ENCODE measurements around the gene TFAM.

Gene TFAM

DNA sequence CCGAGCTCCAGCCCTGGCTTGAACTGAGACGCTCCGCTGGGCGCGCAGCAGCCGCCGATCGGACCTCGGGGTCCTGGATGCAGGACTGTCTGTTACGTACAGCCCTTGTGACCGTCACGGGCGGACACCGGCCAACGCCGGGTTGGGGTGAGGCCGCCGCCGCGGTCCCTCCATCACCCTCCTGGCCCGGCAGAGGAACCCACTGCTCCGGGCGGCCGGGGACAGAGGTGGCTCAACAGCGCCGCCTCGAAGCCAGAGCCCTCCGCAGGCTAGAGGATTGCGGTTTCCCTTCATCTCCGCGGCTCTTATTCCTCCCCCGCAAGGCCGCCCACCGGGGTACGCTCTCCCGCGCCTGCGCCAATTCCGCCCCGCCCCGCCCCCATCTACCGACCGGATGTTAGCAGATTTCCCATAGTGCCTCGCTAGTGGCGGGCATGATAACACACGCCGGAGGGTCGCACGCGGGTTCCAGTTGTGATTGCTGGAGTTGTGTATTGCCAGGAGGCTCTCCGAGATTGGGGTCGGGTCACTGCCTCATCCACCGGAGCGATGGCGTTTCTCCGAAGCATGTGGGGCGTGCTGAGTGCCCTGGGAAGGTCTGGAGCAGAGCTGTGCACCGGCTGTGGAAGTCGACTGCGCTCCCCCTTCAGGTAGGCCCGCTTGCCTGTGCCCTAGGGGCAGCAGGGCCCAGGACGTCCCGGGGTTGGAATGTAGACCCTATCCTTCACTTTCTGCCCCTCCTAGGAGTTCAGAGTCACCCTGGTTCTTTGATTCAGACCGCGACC lies at the start of gene TFAM:
Gene TFAM, plus strand, starts transcription at position 412 of the 785 bp plus-strand sequence. Its CDS starts 138 bp downstream, at position 550.
- DNase-seq (ENCODE audit: low spot score): peak; percentile 75

DNA sequence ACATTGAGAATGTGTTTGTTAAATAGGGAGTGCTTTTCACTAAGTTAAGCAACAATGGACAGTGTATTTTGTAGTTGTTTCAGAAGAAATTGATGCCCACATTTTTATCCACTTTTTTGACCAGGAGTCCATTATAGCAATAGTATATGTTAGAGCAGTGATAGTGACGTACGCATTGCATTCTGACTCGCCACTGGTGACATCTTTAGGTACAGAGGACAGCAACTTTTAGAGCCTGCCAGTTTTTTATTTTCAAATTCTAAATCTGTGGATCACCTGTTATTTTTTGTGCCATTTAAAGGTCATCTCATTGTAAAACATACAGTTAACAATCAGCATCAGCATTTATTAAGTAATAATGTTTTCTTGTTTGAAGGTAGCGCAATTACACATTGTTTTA lies 49.0 kb upstream of the TFAM start:
- no peak for DNase-seq (ENCODE audit: low spot score)

DNA sequence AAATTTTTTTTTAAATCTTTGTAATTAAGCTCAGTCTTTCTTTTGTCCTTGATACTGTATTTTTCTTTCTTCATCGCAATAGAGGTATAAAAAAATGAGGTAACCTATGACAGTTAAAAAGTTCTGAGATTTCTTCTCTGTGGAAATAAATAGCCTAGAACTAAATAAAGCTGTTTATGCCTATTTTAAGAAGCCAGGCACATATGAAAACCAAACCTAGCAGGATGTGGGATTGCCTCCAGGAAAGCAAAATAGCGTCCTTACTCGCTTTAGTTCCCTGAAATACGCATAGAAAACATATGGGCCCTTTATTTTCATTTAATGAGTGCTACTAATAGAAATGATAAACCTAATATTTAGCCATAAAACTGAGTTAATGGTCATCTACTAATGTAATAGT lies 43.8 kb upstream of the TFAM start:
- DNase-seq (ENCODE audit: low spot score): no peak

DNA sequence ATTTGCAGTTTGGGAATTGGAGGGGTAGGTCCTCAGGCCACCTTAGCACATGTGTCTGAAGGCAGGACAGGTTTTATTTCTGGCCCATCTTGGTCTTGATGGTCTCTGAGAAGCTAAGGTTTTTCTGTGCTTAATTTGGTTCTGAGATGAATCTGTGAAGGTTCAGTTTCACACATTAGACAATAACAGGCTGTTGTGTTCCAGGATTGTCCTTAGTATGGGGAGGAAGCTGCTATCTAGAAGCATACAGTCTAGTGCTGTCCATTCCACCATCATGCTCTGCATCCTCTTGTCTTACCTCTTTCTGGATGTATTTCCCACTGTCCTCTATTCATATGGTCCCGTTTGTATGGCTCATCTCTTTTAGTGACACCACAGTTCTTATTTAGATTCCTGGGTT lies 43.3 kb upstream of the TFAM start:
- no peak for DNase-seq (ENCODE audit: low spot score)

DNA sequence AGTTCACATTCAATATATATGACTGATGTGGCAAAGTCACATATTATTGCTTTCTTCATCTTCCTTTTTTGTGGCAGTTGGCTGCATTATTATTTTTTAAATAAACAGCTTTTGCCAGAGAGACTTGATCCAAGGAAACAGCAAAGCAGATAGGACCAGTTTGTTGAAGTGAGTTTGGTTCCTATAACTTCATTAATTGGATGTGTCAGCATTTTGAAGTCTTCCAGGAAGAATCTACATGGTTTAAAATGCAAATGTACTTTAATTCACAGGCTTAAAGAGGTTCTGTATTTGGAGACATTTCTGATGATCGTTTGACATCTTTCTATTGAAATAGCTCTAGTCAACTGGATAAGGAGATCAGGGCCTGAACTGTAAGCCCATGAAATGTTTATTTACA lies 37.2 kb upstream of the TFAM start:
- no peak for DNase-seq (ENCODE audit: low spot score)

DNA sequence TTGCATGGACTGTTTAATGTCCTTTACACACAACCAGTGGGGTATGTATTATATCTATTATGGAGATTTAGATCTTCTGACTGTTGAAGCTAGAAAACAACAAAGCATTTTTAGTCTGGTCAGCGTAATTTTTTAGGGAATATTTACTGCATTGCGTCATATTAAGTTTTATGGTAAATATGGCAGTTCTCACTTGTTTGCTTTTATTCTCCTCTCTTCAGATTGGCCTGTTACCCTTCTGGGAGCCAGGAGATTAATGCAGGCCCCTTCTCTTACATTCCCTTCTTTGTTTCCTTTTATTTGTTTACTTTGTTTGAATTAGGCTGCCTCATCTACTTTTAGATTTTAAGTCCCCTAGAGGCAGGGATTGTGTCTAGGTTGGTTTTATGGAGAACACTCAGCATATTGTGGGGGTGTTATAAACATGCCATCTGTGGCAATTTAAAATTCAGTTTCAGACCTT lies 36.6 kb upstream of the TFAM start:
- no peak for DNase-seq (ENCODE audit: low spot score)

DNA sequence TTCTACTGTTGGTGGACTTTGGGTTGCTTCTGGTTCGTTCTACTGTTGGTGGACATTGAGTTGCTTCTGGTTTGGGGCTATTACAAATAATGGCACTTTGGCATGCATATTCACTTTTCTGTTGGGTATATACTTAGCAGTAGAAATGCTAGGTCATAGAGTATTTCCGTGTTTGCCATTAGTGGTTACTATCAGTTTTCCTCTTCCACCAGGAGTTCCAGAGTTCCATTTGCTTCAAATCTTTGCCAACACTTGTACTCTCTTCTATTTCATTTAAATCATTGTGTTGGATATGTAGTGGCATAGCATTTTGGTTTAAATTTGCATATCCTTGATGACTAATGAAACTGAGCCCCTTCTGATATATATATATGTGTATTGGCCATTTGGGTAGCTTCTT lies 35.2 kb upstream of the TFAM start:
- no peak for DNase-seq (ENCODE audit: low spot score)

DNA sequence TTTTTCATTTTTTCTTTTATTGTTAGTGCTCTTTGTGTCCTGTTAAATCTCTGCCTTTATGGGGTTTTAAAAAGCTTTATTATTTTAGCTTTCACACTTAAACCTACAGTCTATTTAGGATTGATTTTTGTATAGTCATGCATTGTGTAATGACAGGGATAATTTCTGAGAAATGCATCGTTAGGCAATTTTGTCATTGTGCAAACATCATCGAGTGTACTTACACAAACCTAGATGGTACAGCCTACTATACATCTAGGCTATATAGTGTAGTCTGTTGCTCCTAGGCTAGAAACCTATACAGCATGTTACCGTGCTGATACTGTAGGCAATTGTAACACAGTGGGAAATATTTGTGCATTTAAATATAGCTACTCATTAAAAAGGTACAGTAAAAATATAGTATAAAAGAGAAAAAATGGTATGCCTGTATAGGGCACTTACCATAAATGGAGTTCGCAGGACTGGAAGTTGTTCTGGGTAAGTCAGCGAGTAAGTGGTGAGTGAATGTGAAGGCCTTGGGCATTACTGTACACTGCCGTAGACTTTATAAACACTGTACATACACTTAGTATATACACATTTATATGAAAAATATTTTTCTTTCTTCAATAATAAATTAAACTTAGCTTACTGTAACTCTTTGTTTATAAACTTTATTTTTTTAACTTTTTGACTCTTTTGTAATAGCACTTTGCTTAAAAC lies 34.4 kb upstream of the TFAM start:
- DNase-seq (ENCODE audit: low spot score): no peak

DNA sequence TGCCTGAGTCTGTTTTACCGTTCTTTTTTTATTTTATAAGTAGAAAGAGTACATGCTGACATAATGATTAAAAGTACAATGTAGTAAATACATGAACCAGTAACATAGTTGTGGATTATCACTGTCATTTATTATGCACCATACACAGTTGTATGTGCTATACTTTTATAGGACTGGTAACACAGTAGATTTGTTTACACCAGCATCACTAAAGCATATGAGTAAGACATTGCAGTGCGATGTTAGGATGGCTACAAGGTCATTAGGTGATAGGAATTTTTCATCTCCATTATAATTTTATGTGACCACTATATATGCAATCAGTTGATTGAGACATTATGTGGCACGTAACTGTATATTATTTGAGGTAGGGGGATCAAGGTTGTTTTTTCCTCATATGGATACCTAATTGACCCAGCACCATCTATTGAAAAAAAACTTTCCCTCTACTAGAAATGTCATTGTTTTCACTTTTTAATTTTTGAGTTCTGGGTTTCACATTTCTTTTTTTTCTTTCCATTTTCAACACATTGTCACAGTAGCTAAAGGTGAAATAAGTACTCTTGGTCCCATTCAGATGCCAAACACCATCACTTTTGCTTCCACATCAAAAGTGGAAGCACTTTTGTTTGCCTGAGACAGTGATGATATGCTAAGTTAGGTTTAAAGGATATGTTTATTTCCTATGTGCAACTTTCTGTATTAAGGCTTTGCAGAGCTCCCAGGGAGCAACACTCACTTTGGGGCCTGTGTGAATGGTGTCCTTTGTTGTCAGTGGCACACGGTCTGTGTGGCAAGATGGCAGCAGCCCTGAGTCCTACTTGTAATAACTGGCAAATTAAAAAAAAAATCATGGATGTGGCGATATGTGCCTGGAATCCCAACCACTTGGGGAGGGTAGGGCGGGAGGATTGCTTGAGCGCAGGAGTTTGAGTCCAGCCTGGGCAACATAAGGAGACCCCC lies 33.3 kb upstream of the TFAM start:
- DNase-seq (ENCODE audit: low spot score): no peak

DNA sequence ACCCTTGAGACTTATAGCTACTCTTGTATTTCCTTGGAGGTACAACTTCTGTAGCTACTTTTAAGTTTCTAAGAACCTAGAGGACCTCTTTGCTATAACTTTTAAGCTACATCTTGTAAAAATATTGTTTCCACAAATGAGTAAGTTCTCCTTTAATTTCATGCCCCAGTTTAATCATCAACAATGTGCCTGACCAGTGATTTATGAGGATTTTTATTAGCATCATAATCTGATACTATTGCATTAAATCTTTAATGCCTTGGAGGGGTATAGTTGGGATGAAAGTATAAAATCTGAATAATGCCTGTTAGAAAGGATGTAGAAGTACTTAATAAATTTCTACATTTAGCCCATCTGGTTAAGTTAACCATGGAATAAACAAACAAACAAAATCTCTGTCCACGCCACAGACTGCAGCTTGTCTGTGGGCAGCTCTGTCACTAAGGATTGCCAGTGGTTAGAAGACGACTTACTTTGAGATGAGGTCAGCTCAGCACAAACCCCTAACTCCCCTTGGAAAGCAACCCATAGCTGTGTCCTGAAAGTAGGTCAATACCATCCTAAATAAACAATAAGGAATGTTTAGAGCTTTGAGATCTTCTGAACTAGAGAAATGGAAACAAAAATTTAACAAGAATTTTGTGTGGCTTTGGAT lies 32.1 kb upstream of the TFAM start:
- DNase-seq (ENCODE audit: low spot score): no peak

DNA sequence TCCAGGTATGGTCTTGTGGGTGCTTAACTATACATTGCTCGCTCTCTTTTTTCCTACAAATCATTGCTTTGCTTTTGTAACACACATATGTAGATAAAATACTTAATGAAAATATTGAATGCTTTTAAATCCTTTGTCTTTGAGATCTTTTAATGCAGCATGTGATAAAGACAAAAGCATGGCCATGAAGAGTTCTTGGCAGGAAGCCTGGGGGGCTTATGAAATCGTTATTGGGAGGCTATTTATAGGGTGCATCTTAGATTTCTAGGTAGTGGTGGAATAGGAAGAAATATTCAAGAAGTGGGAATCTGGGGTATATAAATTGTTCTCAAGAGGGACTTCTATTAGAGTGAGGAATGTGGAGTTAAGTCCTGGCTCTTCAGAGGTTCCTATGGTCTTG lies 28.5 kb upstream of the TFAM start:
- no peak for DNase-seq (ENCODE audit: low spot score)

DNA sequence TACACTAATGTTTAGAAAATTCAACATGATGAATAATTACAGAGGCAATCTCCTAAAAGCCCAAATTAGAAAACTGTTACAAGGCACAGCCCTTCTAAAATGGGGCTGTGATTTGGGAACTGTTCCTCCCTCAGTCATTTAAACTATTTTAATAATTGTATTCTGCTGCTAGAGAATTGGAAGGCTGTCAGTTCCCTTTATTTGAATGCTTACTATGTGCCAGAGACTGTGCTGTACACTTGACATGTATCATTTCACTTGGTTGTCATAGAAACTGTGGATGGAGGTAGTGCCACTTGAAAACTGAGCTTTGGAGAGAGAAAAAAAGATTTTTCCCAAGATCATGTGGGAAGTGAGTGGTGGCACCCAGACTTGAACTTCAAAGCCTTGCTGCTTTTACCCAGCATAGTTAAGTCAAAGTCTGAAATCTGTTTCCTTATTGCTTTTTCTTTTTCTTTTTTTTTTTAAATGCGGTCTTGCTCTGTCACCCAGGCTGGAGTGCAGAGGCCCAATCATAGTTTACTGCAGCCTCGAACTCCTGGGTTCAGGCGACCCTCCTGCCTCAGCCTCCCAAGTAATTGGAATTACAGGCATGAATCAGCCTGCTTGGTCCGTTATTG lies 26.8 kb upstream of the TFAM start:
- DNase-seq (ENCODE audit: low spot score): no peak

DNA sequence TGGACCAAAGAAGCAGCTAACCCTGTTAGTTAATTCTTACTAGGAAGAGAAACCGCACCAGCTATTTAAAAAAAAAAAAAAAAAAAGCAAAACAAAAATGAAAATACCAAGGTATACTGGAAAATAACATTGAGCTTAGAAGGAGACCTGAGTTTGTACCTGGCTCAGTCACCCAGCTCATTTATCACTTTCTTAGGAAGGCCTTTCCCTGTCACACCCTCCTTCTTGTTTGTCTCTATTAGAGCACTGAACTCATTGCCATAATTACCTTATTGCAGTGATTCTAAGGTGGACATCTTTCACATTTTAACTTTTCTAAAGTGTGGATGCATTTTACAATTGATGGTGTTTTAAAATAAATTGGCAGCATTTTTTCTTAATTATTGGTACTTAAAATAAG lies 26.3 kb upstream of the TFAM start:
- no peak for DNase-seq (ENCODE audit: low spot score)

DNA sequence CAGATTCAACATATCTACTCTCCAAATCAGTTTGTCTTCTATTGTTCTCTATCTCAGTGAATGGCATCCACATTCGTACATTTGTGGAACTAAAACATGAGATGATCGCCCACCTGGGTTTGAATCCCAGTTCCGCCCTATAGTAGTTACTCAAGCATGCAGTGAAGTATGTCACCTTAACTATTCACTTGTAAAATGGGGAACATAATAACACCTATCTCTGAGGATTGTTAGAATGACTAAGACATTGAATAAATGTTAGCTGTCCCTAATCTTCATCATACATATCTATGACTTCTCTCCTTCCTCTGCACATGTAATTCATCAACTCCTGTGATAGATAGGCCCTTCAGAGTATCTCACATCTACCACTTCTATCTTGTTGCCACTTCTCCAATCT lies 25.7 kb upstream of the TFAM start:
- no peak for DNase-seq (ENCODE audit: low spot score)

DNA sequence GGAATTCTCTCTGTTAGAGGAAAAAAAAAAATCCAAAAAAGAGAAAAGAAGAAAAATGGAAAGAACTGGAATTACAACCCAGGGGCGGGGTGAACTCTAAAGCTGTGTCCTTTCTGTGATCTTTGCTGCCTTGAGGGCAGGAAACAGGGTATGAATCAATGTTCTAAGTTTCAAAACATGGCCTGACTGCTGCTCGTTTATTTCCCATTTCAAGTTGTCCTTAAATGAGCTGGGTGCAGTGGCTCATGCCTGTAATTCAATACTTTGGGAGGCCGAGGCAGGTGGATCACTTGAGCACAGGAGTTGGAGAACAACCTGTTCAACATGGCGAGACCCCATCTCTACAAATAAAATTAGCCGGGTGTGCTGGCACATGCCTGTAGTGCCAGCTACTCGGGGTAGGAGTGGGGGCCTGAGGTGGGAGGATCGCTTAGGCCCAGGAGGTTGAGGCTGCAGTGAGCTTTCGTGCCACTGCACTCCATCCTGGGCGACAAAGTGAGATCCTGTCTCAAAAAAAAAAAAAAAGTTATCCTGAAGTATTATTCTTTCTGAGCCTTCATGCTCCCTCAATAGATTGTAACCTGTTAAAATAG lies 24.7 kb upstream of the TFAM start:
- DNase-seq (ENCODE audit: low spot score): no peak

DNA sequence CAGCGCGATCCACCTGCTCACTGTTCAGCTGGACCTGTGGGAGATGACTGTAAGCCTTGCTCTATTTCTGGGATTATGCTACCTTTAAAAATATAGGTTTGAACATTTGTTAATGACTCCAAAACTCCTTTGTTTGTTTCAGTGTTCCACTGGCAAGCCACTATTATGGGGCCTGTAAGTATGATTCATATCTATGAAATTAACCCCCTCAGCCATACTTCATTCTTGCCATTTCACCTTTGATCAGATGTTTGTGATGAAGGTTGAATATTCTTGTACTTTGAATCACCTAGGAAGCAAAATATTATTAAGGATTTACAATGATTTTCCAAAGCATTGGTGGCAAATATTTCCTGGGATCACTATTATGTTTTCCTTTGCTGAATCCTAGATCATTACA lies 23.9 kb upstream of the TFAM start:
- no peak for DNase-seq (ENCODE audit: low spot score)

DNA sequence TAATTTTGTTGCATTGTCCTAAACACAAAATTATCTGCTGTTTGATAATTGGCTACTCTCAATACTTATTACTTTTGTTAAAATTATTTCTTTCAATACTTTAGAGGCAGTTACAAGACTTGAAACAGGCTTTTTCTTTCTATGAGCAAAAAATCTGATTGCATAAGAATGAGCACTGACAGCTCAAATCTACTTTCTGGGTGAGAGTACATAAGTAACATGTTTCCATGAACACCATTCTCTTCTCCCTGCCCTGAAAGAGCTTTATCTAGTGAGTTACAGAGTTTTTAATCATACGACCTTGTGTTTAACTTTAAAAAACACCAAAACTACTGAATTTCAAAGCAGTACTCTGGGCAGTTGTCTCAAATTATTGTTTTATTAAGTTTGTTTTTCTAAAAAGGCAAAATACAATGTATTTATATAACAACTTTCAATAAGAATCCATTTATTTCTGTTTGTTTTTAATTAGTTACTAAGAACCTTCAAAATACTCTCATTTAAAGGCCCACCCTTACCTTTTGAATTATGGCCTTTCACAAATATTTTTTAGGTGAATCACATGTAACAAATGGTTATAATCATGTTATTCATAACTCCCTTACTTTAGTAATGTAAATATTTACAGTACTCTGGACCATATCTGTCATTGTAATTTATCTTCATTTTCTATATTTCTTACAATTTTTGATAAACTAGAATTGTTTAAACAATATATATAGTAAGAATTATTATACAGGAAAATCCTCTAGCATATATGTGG lies 23.0 kb upstream of the TFAM start:
- no peak for DNase-seq (ENCODE audit: low spot score)

DNA sequence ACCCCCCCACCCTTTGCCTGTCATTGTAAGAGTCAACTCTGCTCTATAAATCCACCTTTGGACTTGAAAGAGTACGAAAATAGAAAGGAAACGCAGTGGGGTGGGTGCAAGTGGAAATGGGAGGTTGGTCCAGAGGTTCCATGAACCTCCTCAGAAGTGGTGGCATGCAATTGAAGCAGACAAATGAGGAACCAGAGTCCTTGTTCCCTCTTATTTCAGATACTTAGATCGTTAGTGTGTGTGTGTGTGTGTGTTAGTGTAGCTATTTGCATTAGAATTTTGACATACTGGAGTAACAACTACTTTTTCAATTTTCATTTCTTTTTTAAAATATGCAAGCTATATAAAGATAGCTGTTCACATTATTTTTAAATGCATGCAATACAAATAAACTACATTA lies 18.1 kb upstream of the TFAM start:
- no peak for DNase-seq (ENCODE audit: low spot score)

DNA sequence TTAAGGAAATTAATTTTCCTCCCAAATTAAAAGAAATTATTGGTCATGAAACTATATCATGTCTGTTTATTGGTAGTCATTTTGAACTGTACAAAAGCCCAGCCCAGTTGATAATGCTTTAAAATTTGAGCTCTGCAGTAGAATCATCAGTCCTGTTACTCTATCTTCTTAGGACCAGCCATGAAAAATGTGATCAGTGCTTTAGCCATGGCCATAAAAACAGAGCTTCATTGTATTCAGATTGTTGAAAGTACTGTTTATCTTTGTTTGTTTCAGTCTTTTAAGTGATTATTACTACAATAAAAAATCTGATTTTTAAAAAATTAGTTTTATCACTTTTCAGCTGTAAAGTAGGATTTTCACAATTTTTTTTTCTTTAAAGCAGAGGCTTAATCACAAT lies 13.7 kb upstream of the TFAM start:
- no peak for DNase-seq (ENCODE audit: low spot score)
